Ureter (tissue), 1 donor: ENCODE results near the gene RHBDF1. TPM values are rescaled to one million over a fixed set of nuclear protein-coding genes. Genes with fewer than 3 reads are reported as not detected.

ENCODE experiments used
- DNase-seq: peaks from one replicate; pipeline ENCODE4 v3.0.0-alpha.2; 2020; ENCODE audit warnings: low spot score
- total RNA-seq: library from RNA; stranded (reverse); gene quantifications from one replicate; pipeline ENCODE4 v1.2.4, GENCODE V29; 2023
- donor health status: DM: yes; HTN: yes; CAD: no.

RHBDF1 gene
- total RNA-seq, 1 donor from 2014 or later: 49.0 TPM

DNA sequence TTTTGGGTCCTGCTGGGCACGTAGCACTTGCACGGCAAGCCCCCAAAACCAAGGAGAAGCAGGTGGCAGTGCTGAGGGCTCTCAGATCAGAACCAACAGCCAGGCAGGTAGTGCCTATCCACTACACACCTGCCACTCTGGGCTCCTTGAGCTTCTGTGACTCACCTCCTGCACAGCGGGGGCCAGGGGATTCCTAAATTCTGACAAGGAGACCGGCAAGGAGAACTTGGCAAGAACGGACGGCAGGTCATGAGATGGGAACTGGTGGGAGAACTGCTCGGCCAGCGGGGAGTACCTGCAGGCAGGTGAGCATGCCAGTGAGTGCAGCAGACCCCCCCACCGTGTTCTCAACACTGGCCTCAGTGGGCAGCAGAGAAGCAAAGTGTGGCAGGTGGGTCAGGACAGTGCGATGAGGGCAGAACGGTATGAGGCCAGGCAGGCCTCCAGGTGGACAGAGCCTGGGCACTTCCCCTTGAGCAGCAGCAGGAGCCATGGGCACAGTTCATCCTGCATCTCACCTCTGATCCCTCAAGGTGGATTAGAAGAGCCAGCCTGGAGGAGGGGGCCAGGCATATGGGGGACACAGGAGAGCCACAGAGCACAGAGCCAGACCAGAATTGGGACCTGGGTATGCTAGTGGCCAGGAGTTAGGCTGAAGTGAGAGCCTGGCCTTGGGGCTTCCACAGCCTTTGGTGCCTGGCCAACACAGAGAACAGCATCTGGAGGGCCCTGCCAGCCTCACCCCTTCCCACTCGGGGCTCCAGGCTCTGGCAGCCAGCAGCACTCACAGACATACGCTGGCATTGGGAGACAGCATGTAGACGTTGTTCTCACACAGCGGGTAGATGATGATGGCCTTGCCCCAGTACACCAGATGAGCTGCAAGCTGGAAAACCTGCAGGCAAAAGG lies 20.3 kb upstream of the RHBDF1 start:
- DNase-seq: no peak

DNA sequence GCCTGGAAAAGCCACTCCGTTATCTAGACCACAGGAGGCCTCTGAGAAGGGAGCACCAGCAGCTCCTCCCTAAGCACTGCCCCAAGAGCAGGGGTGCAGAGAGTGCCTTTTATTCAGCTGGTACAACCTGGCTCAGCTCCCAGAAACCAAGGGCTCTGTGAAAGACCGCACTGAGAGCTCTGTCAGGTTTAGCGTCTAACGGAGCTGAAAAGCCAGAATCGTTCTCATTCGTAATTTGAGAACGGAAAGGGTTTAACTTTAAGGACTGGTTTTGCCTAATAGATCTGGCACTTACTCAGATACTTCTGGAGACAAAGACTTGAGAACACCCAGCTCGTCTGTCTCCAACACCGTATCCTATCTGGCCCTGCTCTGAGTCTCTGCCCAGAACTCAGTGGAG lies 19.1 kb upstream of the RHBDF1 start:
- DNase-seq: no peak

DNA sequence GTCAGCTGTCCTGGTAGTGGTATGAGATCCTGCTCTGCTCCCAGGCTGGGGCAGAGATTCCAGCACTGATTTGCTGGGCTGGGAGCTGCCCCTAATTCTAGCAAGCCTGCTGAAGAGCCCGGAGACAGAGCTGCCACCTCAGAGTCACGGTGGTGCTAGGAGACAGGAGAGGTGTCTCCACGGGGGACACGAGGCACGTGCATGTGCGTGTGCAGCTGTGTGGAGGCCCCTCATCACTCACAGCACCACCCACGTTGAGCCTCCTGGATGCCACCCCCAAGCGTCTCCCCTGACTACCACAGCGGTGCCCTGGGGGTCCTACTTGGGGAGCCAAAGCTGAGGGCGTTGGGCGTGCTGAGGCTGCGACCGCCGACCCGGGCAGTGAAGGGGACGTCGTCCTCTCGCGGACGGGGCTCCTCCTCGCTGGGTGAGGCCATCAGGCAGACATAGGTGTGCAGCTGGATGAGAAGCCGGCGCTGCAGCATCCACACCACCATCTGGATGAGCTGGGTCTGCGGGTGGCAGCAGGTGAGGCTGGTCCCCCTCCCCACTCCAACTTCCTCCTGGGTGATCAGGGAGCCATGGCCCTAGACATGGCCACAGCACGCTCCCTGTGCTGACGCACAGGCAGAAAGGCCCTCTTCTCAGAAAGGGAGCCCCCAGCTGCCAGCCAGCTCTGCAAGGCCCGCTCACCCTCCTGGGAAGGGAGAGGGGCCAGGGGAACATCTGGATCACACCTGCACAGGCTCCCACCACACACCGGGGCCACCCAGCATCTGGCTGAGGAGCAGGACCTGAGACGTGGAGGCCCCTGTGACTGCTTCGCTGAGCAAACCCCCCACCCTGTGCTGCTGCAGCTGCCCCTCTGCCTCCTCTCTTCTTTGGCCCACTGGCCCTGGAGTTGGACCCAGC lies 17.2 kb upstream of the RHBDF1 start:
- DNase-seq: no peak

DNA sequence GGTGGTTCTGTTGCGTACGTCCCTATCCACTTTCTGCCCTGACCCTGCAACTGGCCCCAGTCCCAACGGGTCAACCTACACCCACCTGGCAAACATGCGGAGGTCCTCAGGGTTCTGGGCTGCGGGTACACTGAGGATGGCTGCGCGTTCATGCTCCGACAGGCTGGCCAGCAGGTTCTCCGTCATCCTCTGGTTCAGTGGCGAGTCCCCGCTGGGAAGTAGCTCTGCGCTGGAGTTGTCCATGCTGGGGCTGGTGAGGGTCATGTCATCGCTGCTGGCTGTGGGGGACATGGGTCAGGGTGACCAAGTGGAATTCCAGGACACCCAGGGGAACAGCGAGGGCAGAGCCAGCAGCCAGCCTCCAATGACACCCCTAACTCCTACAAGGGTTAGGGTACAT lies 16.2 kb upstream of the RHBDF1 start:
- no peak for DNase-seq

DNA sequence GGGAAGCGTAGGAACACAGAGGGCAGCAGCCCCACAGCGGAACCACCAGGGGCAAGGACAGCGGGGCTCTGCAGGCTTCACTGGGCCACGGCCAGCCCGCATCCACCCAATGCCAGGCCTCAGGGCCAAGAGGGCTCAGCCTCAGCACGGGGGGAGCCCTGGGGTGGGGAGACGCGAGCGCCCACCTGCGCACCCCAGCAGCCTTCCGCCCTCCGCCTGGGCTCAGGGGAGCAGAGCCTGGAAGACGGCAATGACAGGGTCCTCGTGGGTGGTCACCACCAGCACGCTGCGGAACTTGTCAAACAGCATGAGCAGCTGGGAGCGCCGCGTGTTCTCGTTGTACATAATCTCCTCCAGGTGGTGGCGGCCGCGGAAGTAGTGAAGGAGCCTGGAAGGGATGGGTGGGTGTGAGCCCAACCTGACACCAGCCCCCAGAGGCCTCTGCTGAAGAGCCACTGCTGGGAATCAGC lies 14.1 kb upstream of the RHBDF1 start:
- DNase-seq: no peak

DNA sequence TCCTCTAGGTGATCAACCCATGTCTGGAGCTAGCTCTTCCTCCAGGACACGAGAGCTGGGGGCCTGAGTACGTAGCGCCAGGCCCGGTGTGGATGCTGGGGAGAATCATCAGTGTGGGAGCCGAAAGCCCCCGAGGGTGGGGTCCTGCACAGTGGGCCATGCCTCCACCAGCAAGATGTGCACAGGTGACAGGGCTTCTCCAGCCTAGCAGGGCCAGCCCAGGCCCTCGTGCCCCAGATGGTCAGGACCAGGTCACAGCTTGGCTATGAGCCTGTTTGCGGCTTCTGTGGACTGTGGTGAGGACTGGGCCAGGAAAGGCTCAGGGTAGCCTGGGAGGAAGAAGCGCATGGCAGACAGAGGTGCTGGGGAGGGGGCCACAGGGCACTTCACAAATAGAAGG lies 13.4 kb upstream of the RHBDF1 start:
- no peak for DNase-seq

DNA sequence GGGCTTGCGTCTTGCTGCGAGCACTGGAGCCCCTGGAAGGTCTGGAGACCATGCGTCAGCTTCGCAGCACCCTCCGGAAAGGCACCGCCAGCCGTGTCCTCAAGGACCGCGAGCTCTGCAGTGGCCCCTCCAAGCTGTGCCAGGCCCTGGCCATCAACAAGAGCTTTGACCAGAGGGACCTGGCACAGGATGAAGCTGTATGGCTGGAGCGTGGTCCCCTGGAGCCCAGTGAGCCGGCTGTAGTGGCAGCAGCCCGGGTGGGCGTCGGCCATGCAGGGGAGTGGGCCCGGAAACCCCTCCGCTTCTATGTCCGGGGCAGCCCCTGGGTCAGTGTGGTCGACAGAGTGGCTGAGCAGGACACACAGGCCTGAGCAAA lies 13.0 kb upstream of the RHBDF1 start:
- no peak for DNase-seq

DNA sequence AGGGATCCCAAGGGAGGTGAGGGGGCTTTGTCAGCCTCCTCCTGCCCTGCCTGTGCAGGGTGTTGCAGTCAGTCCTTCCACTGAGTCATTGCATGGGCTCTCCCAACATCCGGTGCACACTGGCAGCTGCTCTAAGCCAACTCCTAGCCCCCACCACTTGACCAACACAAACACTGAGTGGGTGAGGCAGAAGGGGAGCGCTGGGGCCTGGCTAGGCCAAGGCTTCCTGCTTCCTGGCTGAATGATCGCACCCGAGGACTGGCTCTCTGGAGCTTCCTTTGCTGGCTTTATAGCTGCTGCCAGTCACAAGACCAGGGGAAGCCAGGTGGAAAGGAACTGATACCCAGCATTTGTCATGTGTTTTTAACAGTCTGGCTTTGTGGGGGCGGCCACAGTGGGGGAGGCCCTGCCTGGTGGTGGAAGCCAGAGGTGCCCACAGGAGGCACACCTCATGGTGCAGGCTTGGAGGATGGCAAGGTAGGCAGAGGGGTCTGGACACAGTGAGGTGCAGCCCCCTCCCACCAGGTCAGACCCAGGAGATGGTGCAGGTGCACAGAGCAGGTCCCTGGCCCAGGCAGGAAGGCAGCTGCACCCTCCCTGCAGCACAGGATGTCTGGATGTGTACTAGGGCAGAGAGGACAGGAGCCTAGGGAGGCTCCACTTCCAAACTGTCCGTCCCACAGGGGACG lies 12.4 kb upstream of the RHBDF1 start:
- peak; percentile 85 for DNase-seq

DNA sequence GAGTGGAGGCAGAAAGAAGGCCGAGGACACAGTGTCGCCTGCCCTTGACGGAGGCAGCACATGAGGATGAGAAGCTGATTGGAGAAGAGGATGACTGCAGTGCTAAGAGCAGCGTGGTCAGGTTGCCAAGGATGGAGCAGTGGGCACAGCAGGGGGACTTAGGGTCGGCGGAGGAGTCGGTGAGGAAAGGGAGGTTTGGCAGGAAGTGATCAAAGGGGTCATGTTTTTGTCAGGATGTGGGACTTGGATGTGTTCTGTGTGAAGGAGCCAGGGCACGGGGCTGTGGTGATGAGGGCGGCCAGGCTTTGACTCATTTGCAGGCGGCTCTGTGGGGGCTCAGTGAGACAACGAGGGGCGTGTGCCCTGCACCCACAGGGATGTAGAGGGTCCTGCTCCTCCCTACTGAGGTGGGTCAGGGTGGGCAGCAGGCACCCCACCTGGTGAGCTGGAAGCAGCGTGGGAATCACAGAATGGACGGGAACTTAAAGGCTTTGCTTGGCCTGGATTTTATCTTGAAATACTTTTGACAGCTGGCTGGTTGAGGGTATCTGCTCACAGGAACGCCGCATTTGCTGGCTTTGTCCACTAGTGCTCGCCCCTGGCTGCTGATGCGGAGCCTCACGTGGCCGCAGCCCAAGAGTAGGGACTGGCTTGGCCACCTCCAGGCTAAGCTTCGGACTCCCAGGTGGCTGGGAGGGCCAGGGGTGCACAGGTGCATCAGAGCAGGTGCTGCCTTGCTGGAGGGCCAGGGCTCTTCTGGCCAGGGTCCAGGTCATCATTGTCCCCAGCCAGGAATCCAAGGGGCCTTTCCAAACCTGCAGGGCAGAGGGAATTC lies 11.6 kb upstream of the RHBDF1 start:
- DNase-seq: no peak

DNA sequence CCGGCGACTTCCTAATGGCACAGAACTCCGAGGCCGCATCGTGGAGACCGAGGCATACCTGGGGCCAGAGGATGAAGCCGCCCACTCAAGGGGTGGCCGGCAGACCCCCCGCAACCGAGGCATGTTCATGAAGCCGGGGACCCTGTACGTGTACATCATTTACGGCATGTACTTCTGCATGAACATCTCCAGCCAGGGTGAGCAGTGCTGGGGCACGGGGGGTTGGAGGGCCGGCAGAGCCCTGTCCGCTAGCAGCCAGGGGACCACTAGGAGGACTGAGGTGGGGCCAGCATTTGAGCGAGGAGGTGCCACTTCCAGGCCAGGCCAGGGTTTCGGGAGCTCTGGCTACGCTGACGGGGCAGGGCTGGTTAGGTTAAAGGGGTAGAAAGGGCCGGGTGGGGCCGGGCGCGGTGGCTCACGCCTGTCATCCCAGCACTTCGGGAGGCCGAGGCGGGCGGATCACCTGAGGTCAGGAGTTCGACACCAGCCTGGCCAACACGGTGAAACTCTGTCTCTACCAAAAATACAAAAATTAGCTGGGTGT lies 10.7 kb upstream of the RHBDF1 start:
- no peak for DNase-seq

DNA sequence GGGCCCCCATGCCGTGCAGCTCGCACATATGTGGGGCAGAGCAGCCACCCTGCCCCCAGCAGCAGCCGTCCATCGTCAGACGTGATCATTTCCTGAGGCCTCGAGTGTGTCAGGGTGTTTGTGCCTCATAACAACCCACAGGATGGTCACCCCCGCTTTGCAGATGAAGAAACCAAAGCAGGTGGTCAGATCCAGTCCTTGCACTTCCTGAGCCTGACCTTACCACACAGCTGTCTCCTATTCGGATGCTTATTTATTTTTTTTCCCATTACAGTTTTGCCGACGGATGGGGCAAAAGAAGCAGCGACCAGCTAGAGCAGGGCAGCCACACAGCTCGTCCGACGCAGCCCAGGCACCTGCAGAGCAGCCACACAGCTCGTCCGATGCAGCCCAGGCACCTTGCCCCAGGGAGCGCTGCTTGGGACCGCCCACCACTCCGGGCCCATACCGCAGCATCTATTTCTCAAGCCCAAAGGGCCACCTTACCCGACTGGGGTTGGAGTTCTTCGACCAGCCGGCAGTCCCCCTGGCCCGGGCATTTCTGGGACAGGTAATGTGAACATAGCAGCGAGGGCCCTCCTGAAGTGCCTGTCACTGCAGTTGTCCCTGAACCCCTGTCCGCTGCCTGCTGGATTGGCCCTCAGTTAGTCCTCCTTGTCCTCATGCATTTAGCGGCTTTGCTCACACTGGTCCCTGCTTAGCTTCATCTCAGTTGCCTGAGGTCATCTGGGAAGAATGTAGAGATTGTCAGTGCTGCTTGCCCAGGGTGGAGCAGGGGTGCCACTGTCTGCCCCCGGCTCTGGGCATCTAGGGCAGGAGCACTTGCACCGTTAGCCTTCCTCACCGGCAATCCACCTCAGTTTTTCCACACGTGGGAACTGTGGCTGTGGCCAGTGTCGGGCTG lies 7.0 kb upstream of the RHBDF1 start:
- no peak for DNase-seq

DNA sequence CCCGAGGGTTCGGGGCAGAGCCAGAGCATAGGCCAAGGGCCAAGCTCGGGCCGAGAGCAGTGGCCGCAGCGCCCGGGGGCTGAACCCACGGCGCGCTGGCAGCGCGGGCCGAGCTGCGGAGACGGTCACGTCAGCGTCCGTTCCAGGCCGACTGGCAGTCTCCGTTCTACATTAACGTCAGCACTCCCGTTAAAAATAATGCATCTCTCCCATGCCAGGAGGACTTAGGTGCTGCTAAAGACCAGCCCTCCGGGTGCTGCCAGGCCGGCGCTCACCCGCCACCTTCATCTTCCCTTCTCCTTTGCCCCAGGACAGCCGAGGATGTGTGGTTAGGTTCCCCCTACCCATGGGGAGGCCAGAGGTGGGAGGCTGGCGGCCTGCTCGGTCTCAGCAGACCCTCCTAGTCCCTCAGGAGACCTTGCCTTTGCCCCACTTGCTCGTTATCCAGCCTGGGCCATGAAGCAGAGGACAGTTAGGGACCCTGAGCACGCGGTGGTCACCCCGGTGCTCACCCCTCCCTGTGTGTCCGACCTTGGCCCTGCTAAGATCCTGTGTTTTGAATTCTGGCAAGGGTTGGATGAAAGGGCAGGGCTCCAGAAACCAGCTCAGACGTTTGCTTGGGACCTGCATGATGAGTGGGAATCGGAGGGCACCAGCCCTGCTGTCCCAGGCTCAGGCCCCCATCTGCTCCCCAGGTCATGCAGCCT lies 6.2 kb upstream of the RHBDF1 start:
- DNase-seq: no peak

DNA sequence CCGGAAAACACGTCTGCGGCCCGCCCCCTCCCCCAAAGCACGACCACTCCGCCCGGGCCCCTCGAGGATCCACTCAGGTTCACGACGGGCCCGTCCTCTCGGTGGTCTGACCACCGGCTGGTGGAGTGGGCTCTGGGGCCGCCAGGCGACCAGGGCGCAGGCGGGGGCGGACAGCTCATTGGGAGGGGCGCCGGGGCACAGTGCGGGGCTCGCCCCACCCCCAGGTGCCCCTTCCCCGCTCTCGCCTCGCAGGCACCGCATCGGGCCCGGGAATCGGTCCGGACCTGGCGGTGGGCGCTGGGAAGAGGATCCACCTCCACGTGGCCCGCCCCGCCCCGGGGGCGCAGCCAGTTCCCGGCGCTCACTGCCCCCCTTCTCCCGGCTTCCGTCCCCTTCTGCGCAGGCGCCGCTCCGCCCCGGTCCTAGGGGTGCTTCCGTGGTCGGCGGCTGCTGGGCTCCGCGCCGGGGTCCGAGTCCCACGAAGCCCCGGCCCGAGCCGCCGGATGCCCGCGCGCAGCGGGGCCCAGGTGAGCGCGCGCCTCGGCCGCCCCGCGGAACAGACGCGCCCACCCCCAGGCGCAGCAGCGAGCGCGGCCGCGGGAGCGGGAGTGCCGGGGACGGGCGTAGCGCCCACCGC lies 5.5 kb upstream of the RHBDF1 start, which contains the start of gene MPG:
Gene MPG (plus strand): TSS at position 419 of the 637 bp plus-strand sequence. CDS start 85 bp downstream, at position 504.
- peak; percentile 89 for DNase-seq

DNA sequence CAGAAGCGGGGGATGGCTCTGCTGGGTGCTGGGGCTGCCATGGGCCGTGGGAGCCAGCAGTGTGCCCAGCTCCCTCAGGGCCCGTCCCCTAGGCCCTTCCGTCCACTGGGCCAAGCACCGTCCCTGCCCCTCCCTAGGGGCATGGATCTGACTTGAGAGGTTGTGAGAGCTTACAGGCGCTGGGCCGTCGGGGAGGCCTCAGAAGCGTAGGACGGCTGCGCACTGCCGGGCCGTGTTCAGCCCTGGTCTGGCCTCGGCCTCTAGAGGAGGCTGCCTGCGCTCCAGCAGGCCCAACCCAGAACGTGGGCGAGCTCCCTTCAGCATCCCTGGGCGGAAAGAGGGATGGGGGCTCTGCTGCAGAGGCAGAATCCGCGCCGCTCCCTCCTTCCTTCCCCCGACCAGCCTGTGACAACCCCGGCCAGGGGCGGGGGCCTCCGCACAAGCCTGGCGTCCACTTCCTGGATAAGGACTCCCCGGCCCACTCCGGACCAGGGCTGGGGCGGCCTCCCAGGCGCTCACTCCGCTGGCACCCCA lies 4.9 kb upstream of the RHBDF1 start:
- DNase-seq: peak; percentile 73

DNA sequence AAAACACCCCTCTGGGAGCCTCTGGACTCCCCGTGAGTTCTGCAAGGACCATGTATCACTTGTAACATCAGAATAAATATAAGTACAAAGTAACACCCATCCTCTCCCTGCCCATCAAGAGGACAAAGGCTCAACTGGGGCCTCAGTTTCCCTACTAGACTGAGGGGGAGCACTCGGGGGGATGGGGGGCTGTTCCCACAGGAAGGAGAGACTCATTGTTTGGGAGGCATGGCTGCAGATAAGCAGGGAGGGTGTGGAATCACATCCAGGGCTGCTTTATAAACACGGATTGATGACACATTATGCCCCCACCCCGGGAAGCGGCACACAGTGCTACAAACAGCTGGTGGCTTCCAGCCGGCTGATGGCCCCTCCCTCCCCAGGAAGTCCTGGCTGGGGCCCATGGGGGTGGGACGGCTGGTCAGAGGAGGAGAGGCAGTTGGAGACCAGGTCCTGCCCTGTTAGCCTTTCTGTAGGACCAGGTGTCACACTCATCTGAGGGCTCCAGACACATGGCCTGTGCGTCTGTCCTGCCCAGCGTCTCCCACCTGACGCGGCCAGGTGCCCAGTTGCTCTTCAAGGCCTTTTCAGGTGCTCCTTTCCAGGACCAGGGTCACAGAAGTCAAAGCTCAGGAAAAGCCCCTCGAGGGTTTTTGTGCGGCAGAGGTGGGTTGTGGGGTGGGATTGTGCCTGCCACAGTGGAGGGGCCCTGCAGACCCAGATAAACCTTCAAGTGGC lies 4.3 kb upstream of the RHBDF1 start:
- peak; percentile 77 for DNase-seq

DNA sequence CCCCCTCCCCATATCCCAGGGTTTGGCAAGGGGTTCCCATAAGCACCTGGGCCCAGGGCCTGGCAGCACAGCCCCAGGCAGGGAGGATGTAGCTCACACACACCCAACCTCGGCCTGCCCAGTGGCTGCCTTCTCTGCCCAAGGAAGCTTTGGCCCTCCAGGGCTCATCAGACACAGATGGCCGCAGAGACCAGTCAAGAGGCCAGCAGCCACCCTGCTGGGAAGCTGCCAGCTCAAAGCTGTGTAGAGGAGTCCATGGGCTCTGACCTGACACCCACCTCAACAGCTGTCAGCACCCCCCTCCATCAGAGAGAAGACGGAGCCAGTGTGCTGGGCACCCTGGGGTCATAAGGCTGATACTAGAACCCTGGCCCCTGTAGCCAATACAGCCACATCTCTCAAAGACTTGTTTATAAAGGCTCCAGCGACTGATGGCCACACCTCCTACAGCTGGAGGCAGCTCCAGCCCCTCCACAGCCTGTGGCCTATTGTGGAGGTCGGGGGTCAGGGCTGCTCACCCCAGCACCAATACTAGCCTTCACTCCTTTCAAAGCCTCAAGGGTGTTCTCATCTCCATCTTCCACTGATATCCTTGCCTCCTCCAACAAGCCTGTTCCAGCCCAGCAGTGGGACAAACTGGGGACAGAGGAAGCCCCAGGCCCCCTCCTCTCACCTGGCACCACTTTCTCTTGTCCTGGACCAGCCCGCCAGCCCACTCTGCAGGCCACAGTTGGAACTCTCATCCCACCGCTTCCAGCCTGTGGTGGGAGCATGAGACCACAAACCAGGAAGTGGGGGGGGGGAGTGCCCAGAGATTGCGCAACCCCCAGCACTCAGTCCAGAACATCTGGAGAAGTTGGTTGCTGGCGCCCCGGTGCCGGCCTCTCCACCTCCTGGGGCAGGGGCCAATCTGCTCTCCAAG lies 3.4 kb upstream of the RHBDF1 start:
- peak; percentile 86 for DNase-seq
